ENCODE results near the gene HAPLN3.

DNA sequence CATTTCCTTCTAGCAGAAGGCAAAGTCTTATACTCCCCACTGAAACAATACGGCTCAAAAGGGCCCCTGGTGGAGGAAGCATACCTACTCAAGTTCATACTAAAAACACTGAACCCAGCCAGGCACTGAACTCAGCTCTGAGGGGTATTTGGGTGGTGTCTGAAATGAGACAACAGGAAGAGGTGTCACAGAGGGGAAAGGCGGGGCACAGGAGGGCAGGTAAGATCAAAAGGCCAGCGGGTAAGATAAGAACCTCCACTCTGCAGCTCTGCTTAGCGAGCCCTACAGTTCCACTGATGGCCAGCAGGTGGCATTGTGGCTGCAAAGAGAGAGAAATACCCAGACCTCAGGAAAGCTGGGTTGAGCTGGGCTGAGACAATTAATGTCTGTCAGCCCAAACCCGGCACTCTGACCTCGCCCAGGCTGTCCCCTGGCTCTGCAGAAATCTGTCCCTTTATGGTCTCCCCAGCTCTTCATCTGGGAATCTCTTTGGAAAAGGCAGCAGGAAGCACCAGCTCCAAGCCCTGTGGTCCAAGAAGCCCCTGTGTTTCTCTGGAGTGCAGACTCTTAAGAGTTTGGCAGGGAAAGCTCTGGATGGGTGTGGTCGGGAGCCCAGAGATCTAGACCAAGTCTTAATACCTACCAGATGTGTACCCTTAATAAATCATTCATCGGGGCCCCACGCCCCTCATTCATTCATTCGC, 9.4 kb upstream of the HAPLN3 start:
- no peak for TF ChIP-seq ZNF274 (IDR thresholded peaks at IDR 0.05; ENCODE audit: low read depth, low read length)
- no peak for TF ChIP-seq SUZ12 (IDR thresholded peaks at IDR 0.05; ENCODE audit: extremely low read depth, insufficient read depth, insufficient read length)
